NCI-H1417 (cell line): ENCODE data around the gene ENTREP3.

ENCODE experiments used
- DNase-seq, 3 experiments: peaks; one replicate each; lab custom pipeline; 2025; lab: John Stamatoyannopoulos, UW

The ENTREP3 gene

DNA sequence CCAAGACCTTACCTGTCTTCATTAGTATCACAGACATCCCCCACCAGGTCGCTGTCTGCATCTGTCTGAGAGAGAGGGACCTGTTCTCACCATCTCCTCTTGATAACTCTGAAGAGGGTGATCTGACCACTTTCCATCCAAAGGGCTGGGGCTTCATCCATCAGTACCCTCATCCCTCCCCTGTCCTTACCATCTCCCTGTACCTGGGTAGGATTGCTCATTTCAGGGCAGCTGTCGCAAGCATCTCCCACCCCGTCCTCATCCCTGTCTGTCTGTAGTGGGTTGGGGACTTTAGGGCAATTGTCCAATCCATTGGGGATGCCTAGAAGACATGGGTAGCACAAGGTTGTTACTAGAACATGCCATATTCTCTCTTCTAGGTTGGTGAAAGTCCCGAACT is 55.5 kb downstream of the ENTREP3 start:
- DNase-seq, result no peak

DNA sequence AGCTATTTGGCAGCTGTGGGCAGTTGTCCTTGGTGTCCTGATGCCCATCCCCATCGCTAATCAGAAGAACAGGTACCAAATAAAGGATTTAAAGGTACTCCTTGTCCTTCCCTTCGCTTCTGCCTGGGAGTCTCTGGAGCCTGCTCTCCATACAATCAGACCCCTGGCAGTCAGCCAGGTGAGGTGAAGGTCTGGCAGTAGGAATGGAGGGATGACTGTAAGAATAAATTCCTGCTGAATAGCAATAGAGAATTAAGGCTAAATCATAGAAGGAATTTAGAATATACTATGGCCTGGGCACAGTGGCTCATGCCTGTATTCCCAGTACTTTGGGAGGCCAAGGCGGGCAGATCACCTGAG is 56.8 kb downstream of the ENTREP3 start:
- no peak for DNase-seq

DNA sequence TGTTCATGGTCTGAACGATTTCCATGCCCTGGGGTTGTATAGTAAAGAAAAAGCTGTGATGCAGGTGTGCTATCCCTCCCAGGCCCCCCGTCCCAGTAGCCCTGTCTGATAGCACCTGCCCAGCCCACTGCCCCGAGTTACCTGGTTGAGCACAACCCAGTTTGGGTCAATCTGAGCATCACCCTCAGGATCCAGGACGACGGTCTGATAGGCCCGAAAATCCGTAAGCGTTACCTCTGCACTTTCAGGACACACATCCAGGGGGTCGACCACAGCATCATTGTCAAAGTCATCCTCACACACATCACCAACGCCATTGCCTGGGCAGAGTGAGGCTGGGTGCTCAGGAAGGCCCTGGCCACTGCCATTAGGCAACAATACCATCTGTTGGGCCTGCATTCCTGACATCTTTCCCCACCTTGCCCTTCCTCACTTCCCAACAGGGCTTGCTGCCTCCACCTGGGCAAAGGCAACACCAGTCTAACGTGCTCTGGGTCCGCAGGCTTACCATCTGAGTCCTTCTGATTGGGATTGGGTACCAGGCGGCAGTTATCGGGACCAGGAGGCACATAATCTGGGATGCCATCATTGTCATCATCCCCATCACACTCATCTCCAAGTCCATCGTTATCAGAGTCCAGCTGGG is 57.3 kb downstream of the ENTREP3 start:
- no peak for DNase-seq
